ENCODE data around the gene LSMEM2.

- TF ChIP-seq, protein P1, sequence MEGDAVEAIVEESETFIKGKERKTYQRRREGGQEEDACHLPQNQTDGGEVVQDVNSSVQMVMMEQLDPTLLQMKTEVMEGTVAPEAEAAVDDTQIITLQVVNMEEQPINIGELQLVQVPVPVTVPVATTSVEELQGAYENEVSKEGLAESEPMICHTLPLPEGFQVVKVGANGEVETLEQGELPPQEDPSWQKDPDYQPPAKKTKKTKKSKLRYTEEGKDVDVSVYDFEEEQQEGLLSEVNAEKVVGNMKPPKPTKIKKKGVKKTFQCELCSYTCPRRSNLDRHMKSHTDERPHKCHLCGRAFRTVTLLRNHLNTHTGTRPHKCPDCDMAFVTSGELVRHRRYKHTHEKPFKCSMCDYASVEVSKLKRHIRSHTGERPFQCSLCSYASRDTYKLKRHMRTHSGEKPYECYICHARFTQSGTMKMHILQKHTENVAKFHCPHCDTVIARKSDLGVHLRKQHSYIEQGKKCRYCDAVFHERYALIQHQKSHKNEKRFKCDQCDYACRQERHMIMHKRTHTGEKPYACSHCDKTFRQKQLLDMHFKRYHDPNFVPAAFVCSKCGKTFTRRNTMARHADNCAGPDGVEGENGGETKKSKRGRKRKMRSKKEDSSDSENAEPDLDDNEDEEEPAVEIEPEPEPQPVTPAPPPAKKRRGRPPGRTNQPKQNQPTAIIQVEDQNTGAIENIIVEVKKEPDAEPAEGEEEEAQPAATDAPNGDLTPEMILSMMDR (IDR thresholded peaks at IDR 0.05): no peak
- TF ChIP-seq POLR2AphosphoS5 (IDR thresholded peaks at IDR 0.05; ENCODE audit: insufficient read depth in 1 of 2, low read depth in 1 of 2): no peak
Observed at GRCh38 chr3:50297896-50298725, 19.2 kb downstream of the LSMEM2 start.

All from vagina (tissue), 2 donors.